NCI-H1105 (cell line): ENCODE results near the gene DLD.
"Not testable (repeated sequence)": the region's sequence is repeated elsewhere in the genome, so short reads cannot be mapped to it uniquely, and the experiment has no call there.

ENCODE experiments used
- DNase-seq: peaks from one replicate; lab custom pipeline; 2025; lab: John Stamatoyannopoulos, UW

The DLD gene

DNA sequence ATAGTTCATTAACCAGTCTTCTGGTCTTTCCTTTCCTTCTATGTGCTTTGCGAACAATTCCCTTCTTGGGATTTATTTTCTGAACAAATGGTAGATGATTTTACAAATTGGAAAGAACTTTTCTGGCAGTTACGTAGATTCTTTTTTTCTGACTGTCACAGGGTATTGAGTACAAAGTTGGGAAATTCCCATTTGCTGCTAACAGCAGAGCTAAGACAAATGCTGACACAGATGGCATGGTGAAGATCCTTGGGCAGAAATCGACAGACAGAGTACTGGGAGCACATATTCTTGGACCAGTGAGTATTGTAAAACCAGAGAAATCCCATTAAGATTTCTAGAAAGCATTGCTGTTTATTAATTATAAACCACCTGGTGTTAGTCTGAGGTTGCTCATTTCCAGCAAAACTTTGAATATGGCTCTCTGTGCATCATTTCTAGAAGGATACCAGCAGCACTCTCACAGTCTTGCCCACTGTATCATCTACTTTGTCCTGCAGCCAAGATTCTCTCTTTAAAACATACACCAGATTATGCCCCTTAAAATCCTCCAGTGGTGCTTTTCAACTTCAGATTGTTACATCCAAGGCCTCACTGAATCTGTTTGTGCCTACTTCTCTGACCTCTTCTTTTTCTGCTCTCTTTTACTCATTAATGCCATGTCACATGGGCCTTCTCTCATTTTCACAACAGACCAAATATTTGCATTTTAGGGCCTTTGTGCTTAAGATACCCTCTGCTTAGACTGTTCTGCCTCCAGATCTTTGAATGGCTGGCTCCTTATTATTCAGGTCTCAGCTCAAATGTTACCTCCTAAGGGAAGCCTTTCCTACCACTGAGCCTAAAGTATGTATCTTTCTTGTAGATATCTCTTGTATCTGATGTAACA lies 27.0 kb downstream of the DLD start:
- DNase-seq, result no peak

DNA sequence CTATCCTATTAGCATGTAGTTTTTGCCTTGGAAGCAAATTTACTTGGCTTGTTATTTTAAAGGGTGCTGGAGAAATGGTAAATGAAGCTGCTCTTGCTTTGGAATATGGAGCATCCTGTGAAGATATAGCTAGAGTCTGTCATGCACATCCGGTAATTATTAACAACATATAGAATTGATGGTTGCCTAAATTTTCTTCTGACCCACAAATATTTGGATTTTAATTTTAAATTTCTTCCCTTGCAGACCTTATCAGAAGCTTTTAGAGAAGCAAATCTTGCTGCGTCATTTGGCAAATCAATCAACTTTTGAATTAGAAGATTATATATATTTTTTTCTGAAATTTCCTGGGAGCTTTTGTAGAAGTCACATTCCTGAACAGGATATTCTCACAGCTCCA lies 28.0 kb downstream of the DLD start:
- DNase-seq, result no peak

DNA sequence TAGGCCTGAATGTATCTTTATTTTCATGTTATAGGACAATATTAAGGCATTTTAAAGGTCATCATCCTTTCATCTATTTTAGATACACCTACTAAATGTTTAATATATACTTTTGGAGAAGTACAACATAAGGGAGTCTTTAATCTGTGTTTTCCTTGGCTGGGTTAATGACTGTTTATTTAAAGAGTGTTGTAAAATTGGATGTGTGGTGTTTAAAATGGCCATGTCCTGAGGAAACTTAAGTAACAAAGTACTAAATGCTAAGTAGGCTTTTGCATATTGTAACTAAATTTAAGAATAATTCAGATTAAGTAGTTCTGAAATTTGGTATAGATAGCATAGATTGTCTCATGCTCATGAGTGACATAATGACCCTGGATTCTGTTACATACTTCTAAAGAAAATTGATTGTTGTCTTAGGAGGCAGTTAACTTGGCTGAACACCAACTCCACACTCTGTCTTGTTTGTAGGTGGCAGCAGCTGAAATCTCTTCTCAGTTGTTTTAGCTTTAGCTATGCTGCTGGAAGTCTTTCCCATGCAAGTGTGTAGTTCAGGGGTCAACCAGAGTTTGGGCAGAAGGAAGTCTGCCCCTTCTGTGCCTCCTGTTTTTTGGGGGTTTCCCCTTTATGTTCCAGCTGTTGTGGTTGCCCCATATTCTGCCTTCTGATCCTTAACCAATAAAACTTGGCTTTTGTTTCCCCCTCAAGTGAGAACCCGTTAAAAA lies 29.2 kb downstream of the DLD start:
- peak; percentile 23 for DNase-seq

DNA sequence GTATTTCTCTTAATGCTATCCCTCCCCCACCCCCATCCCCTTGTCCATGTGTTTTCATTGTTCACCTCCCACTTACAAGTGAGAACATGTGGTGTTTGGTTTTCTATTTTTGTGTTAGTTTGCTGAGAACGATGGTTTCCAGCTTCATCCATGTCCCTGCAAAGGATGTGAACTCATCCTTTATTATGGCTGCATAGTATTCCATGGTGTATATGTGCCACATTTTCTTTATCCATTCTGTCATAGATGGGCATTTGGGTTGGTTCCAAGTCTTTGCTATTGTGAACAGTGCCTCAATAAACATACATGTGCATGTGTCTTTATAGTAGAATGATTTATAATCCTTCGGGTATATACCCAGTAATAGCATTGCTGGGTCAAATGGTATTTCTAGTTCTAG lies 30.8 kb downstream of the DLD start:
- not testable (repeated sequence) for DNase-seq

DNA sequence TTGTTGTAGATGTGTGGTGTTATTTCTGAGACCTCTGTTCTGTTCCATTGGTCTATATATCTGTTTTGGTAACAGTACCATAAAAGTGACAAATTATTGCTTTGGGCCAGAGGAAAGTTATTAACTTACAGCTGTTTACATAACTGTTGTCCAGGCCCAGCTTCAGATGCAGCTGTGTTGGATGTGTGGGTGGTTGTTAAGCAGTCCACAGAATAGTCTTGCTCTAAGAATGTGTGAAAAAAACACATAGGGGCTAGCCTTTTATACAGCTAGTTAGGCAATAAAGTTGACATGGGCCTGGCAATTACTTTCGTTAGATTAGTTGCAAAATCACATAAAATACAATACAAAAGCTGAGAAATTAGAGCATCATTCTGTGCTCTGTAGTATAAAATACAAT lies 31.9 kb downstream of the DLD start:
- DNase-seq, result no peak

DNA sequence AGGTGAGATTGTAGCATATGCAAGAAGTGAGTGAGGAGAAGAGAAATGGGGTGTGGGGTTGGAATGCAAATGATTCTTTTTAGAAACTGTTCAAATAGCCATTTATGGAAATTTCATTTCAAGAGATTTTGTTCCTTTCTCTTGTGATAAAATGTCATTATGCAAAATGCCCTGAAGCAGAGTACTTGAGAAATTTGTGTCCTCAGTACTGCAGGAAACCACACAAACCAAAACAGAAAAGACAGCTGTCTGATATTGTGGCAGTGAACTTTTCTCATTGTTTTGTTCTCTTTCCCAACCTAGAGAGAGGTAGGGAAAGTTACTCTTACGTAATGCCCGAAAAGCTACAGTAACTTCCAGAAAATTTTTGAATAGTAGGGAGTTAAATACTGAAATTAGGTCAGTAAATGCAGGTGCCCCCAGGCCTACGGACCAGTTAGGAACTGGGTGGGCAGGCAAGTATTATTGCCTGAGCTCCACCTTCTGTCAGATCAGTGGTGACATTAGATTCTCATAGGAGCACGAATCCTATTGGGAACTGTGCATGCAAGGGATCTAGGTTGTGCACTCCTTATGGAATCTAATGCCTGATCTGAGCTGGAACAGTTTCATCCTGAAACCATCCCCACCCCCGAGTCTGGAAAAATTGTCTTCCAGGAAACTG lies 34.0 kb downstream of the DLD start:
- no peak for DNase-seq

DNA sequence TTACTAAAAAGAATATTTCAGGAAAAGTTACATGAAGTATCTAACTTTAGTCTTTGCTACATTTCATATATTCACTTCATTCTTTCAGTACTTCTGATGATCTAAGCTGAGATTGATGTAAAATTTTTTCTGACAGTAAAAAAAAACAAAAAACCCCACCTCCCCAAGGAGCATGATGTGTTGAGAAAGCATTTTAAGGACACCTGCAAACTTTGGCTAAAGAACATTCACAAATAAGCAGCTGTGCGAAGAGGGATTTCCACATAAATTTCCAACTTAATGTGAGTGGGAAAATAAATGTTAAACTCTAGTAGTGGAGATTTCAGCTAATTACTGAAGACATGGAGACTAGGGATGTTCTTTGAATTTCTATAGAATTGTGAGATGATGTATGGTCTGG lies 35.5 kb downstream of the DLD start:
- DNase-seq, result no peak

DNA sequence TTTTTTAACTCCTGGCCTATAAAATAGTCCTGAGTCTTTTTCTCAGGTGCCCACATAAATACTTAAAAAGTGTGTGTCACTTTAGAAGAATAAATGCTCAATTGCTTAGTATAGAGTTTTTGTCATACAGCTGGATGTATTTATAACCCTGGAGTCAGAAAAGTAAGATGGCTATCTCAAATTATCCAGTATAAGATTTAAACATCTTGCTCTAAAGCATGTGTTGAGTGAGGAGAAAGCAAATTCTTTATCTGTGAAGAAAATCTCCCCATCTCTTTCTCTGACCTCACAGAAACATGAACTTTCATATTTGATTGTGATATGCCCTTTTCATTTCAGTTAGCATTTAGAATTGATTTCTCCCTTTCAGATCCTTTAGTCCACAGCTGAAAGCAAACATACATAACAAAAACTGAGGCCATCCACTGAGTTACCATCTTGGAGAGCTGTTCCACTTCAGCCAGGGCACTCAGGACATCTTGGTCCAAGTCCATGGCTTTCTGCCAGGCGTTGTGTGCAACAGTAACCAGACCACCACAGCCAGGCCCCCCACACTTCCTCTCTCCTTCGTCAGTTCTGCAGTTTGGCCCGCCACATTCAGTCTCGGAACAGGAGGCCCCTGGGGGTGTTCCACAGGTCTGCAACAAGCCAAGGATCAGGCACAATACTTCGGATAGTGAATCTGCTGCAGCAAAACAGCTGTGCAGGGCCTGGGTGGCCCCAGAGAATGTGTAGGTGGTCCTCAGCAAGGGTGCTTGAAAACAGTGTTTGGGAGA lies 40.9 kb downstream of the DLD start:
- no peak for DNase-seq

DNA sequence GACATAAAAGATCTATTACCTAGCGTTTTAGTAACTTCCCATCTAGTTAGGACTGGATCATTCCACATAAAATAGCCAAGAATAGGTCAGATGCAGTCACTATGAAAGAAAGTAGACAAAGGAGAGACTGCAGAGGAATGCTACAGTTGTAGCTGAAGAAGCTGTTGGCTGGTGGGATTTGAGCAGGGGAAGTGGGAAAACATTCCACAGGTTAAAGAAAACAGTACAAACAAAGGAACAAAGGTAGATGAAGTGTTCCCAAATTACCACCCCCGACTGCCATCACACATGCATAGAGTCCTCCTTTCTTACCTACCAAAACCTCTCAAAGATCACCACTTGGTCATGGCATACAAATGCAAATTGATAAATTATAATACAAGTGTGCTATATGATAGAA lies 41.8 kb downstream of the DLD start:
- no peak for DNase-seq

DNA sequence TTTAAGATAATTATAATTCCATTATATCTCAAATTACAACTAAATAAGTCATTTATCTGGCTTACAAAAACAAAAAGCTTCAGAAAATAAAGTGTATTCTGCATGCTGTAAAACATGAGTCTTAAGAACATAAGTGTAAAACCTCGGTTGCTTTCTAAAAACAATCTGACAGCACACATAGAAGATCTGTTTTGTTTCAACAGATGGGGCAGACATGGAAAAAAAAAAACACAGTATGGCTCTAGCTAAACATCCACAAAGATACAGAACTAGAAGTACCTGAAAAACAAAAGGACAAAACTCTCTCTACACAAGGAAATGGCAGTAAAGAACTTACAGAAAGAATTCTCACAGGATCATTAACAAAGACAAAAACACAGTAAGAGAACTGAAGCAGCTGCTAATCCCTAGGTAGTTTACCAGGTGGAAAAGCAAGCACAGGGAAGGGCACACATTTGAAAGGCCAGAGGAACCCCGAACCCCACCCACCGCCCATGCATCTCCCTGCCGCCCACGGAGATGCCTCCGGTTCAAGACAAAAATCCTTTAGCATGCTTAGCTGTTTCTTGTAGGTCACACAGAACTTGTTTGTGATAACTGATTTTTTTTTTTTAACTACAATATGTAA lies 42.5 kb downstream of the DLD start:
- DNase-seq, result no peak

DNA sequence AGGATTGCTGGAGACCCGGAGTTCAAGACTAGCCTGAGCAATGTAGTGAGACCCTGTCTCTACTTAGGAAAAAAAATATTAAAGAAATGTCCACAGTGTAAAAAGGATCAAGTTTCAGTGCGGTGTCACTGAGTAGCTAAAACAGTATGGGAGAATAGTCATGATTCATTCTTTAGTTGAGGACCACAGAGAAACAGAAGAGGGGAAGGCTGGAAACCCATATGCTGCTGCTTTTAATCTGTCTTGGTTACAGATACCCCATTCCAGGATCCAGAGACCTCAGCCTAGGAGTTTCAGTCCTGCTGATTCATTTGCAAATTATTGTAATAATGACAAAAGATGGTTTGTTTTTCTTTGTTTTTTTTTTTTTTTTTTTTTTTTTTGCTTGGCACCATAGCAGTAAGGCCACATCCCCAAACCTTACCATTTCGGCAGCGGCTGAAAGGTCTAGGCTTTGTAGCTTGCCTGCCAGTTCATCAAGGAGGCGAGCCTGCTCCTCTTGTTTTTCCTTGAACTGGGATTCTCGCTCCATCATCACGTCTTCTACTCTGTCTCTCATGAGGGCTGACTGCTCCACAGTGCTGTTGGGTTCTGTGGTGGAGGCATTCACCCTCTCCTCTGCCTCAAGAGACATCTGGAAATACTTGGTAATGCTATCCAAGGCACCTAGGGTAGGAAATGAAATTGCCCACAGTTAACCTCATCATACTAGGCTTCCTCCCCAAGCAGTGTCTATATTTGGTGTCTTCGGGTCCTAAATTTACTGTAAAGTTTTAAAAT lies 44.2 kb downstream of the DLD start:
- DNase-seq, result no peak

DNA sequence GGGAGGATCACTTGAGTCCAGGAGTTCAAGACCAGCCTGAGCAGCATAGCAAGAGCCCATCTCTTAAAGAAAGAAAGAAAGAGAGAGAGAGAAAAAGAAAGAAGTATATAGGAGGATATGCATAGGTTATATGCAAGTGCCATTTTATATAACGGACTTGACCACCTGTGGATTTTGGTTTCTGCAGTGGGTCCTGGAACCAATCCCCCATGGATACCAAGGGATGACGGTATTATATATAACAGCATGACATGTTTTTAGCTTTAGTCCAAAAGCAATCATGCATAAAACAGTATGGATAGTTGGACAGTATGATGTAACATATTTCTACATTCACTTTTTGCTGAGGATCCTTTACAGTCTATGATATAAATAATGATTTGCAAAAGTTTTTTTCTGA lies 45.3 kb downstream of the DLD start:
- DNase-seq, result no peak

DNA sequence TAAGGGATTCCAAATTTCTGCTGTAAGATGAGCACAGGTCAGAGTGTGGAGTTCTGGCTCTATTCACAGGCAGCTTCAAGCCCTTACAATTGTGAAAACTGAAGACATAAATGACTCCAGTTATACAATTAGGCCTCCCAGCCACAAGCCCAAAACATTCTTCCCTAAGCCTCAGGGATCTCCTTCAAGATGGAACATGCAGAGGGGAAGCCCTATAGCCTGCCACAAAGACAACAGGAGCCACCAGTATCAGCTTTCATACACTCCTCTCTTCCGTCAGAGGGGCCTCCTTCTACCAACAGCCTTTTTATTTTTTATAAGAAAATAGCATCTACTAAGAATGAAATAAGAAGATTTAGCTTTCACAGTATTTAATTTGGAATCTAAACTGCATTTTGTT lies 46.5 kb downstream of the DLD start:
- no peak for DNase-seq

DNA sequence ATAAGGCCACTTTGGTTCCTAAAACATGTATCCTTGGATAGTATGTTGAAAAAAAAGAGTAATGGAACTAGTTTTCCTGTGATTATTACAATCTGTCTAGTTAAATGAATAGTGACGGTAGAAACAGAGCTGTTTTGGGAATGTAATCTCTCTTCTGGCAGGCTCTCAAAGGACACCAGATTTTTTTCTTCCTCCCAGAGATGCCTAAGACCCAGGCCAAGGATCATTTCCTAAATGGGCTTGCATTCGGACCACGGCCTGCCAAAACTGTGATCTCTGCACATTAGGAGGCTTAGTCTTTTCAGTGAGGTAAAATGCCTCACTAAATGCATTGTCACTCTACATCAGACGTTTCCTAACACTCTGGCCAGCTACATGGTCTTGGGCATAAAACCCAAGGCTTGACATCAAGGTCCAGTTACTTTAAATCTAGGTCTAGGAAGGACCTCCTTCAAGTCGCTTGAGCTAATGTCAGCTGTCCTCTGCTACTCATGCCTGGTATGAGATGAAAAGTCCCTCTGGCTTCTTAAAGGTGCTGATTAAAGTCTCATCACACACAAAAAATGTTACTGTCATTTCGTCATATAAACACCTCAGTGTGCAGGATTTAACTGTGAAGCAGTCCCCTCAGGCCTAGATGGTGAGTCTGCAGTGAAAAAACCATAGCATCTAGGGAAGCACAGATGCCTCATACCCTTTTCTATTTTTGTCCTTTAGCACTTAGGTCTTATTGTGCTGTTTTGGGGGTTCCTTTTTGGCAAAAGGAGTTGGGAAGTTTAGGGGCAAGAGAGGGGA lies 47.7 kb downstream of the DLD start:
- DNase-seq, result no peak

DNA sequence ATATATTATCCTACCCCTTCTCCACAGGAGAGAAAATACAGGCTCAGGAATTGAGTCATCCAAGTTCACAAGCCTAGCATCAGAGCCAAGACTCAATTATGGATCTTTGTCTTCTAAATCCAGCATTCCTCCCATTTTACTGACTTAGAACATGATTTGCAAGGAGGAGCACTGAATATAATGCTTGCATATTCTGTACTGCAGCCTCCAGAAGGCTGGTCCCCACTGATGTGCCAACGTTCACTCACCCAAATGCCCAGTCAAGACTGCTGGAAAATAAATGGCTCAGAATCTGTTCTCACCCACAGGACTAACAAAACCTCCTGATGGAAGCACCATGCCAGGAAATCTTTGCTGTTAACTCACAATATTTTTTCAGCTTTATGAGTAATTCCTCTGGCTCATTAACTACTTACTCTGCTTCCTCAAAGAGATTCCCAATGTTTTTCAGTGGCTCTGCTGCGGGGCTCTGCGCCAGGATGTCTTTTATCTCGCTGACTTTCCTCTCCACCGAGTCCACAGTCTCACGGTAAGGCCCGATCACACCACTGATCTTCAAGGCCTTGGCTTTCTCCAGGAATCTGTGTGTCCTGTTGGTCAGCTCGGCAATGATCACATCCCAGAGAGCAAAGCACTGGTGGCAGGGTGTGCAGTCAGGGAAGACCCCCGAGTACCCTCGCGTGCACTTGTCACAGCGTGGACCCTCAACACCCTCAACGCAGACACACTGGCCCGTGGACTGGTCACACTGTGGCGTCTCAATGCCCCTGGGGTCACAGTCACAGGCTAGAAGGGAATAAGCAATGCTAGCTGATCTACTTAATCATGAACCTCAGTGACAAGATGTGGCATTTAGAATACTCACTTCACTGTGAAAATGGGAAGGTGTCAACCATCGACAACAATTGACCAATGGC lies 48.8 kb downstream of the DLD start:
- DNase-seq, result no peak

DNA sequence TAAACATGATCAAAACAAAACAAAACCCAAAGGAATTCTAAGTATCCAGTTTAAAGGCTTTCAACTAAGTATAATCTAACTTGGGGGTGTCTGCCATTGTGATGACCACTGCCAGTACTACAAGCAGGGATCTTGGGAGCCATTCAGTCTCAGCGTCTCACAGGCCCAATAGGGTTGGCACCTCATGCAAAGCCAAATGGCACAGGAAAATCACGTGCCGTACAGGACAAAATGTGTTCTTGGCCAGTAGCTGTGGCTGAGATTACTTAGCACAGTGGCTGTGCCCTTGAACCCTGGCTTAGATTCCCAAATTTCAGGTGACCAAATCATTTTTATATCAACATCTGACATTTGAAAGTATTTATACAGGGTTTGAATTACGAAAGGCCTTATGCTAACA lies 50.0 kb downstream of the DLD start:
- no peak for DNase-seq

DNA sequence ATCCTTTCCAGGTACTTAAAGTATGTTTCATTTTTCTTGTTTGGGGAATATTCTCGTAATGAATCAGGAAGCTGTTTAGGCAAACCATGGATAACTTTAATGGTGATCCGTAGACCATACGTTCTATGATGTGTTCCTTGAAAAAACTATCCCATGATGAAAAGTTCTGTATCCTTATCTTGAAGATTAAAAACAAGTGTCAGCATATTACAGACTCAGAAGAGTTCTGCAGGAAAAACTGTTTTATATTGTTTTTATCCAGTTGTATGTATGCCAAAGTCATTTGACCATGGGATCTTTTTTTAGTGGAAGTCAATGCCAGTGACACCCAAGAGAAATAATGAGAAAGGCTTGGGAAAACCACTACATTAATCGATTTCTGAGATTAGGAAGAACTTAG lies 52.0 kb downstream of the DLD start:
- no peak for DNase-seq

DNA sequence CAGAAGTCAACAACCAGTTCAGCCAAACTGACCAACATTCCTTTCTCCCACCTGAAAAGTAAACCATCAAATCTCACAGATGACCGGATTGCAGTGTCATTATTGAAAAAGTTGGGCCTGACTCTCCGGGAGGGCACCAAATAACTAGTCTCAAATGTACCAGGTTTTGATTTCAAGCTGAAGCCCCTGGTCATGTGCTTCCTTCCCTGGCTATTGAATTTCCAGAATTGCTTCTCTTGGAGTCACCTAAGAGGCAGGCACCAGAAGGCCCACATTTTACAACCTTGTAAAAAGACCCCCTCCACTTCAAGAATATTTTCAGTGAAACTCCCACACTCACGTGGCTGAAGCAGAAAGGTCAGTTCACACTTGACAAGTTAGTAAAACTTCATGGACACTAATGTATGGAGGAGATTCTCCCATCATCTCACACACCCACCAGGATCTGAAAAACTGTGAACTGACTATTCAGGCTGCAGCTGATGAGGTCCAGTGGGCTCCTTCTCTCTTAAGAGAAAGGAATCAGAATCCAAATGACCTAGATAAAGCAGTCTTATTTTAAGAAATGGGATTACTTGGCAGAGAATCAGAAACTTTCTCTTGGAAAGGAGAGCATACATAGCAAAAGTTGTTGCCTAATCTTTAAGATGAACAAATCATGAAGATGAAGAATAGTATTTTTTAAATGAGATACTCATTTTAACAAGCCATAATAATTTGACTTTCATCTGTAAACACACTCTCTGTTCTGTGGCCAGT lies 53.6 kb downstream of the DLD start:
- DNase-seq, result no peak
